HG03378 (cell line): Measurements from ENCODE around the gene TNFRSF1B.

ENCODE experiments used
- ATAC-seq: cut with Tn5 transposase; IDR thresholded peaks from one replicate; pipeline ENCODE4 v1.9.1; 2021; ENCODE audit warnings: mild to moderate bottlenecking, moderate library complexity; ENCODE audit not compliant: unreplicated experiment

TNFRSF1B gene

GRCh38 chr1:12188657-12189327 is 22.0 kb downstream of the TNFRSF1B start:
- no peak for ATAC-seq

GRCh38 chr1:12189328-12189682 is 22.5 kb downstream of the TNFRSF1B start:
- no peak for ATAC-seq

- no peak for ATAC-seq
Measured at GRCh38 chr1:12191242-12192032, 24.6 kb downstream of the TNFRSF1B start.

GRCh38 chr1:12194666-12195216 is 27.9 kb downstream of the TNFRSF1B start:
- no peak for ATAC-seq

- no peak for ATAC-seq
Measured at GRCh38 chr1:12195416-12195815, 28.6 kb downstream of the TNFRSF1B start.

GRCh38 chr1:12196641-12197482 is 30.1 kb downstream of the TNFRSF1B start:
- ATAC-seq: no peak

GRCh38 chr1:12197483-12197880 is 30.7 kb downstream of the TNFRSF1B start:
- ATAC-seq: no peak

- ATAC-seq: no peak
Measured at GRCh38 chr1:12200208-12200607, 33.4 kb downstream of the TNFRSF1B start.

- ATAC-seq: no peak
Measured at GRCh38 chr1:12201352-12202189, 34.8 kb downstream of the TNFRSF1B start.

- ATAC-seq: no peak
Measured at GRCh38 chr1:12202190-12202497, 35.4 kb downstream of the TNFRSF1B start.

GRCh38 chr1:12202577-12202976 is 35.8 kb downstream of the TNFRSF1B start:
- no peak for ATAC-seq

GRCh38 chr1:12203216-12204007 is 36.6 kb downstream of the TNFRSF1B start:
- ATAC-seq: no peak

GRCh38 chr1:12204140-12204539 is 37.3 kb downstream of the TNFRSF1B start:
- ATAC-seq: no peak

- no peak for ATAC-seq
Measured at GRCh38 chr1:12204754-12205658, 38.2 kb downstream of the TNFRSF1B start.

- ATAC-seq: no peak
Measured at GRCh38 chr1:12206238-12206637, 39.4 kb downstream of the TNFRSF1B start.

- no peak for ATAC-seq
Measured at GRCh38 chr1:12206792-12207424, 40.1 kb downstream of the TNFRSF1B start.

- no peak for ATAC-seq
Measured at GRCh38 chr1:12208271-12208670, 41.5 kb downstream of the TNFRSF1B start.

- no peak for ATAC-seq
Measured at GRCh38 chr1:12208764-12209494, 42.1 kb downstream of the TNFRSF1B start.
